GM13976 (cell line): ENCODE results near the gene HSD17B12.

ENCODE experiments used
- DNase-seq: peaks from one replicate; pipeline ENCODE4 v3.0.0; 2012; ENCODE audit warnings: low spot score
- CTCF ChIP-seq: IDR thresholded peaks from 2 replicates; pipeline ENCODE4 v1.5.1; 2012; ENCODE audit warnings: borderline replicate concordance, mild to moderate bottlenecking; ENCODE audit not compliant: insufficient read depth; ENCODE audit errors: extremely low read depth, missing control alignments, control extremely low read depth
- in situ Hi-C: fragments of 300-500 bp; cut with MboI; formaldehyde crosslinking; loops from one replicate; pipeline ENCODE4 v1.12.0; 2022; ENCODE audit warnings: low sequenced_read_pairs, mixed read lengths, inconsistent platforms; ENCODE audit not compliant: unreplicated experiment

The HSD17B12 gene

DNA sequence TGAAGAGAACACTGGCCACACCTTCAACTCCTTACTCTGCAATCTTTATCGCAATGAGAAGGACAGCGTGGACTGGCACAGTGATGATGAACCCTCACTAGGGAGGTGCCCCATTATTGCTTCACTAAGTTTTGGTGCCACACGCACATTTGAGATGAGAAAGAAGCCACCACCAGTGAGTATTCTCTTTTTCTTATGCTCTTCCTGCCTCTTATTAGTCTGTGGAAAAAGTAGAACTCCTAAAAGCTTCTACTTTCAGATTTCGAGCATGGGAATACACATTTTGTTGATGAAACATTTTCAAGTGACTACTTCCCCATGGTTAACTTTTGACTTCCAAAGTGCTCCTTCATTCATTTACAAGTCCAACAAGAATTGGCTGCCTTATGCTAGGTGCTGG is 221.0 kb downstream of the HSD17B12 start:
- no peak for TF ChIP-seq CTCF
- DNase-seq, result no peak
- in situ Hi-C loops, result no loop called here

- in situ Hi-C loops, result no loop called here
- TF ChIP-seq CTCF, result no peak
- DNase-seq, result no peak
Observed at GRCh38 chr11:43903078-43903477, 222.5 kb downstream of the HSD17B12 start.

DNA sequence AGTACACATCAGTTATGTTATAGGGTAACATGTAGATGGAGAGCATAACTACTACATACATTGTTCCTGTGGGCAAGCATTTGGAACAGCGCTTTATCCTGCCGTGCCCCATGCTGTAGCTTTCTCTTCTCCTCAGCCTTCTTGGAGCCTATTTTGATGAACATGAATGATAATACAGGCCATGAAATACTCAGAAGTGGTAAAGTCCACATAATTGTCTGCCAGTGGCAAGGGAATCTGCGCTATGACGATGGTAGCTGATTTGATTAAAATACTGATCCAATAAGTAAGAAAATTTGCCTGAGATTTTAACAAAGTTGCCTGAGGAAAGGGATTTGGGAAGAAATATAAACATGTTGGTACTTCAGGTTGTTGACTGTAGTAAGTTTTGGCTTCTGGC is 223.4 kb downstream of the HSD17B12 start:
- no peak for DNase-seq
- in situ Hi-C loops, result no loop called here
- TF ChIP-seq CTCF, result no peak

DNA sequence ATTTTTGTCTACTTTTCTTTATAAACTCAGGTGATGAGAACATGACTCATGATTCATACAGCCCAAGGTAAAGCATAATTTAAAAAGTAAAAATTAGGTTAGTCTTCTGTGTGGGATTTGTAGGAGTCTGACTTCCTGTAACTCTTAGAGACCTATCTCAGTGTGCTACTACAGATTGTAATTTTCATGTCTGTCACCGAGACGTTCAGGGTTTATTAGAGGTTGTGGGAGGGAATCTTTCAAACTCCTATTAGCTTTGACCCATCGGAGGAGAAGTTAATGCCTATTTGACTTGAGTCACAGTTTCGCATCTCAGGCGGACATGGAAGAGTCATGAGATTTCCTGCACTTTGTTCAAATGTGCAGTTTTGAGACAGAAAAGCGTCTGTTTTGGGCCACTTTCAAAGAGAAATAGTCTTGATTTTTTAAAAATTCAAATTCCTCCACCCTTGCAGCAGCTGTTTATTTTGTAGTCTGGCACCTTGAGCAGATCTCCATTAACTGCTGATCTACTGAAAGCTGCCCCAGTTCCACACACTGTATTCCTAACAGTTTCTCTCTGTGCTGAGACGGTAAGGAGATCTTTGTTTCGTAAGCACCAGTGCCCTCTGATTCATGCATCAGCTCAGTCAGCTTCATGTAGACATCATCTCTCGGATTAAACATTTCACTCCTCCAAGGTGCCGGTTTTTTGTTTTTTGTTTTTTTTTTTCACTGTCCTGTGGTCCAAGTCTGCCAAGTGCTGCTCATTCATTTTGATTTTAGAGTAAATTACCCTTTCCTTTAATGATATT is 224.4 kb downstream of the HSD17B12 start:
- no peak for TF ChIP-seq CTCF
- in situ Hi-C loops, result no loop called here
- no peak for DNase-seq

DNA sequence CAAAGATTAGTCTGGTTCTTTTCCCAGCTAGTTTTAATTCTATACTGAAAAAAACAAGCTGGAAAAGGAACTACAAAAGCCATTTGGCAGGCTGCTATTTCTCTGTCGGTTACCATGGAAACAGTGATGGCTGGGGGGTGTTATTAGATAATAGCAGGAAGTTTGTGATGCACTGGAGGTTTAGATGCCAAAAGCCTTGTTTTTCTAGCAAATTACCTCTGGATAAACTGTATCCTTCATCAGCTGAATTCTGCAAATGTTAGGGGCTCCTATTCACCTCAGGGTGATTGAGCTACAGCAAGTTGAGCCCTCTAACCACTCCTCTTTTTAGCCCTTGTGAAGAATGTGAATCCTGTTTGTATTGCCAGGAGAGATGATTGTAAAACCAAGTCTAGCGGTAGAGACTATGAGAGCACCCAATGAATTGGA is 225.3 kb downstream of the HSD17B12 start:
- no peak for TF ChIP-seq CTCF
- no peak for DNase-seq
- in situ Hi-C loops, result no loop called here
